Ascending aorta (tissue), 2 donors: ENCODE results near the gene PDIA6. TPM values are rescaled to one million over a fixed set of nuclear protein-coding genes. Genes with fewer than 3 reads are reported as not detected.
A peak's percentile ranks its signal among the peaks of the same experiment; 100 is the strongest.

Experiments
- DNase-seq, 2 donors: peaks; one replicate each; pipeline ENCODE4 v3.0.0-alpha.2; 2019; ENCODE audit warnings: low spot score in 2 of 2
- H3K27ac ChIP-seq, 2 donors: fragments of 200-600 bp; sonication (generic); one replicate each; pipeline ENCODE4 v1.5.1; 2016 to 2017; ENCODE audit warnings: mild to moderate bottlenecking in 1 of 2
- H3K27me3 ChIP-seq: fragments of 200-600 bp; sonication (generic); one replicate; pipeline ENCODE4 v1.5.1; 2017
- H3K36me3 ChIP-seq, 2 donors: fragments of 200-600 bp; sonication (generic); one replicate each; pipeline ENCODE4 v1.5.1; 2016
- H3K4me1 ChIP-seq, 2 donors: fragments of 200-600 bp; sonication (generic); one replicate each; pipeline ENCODE4 v1.5.1; 2016 to 2017; ENCODE audit warnings: mild to moderate bottlenecking in 1 of 2
- H3K4me3 ChIP-seq, 2 donors: fragments of 200-600 bp; sonication (generic); one replicate each; pipeline ENCODE4 v1.5.1; 2016 to 2017; ENCODE audit warnings: mild to moderate bottlenecking in 1 of 2
- H3K9me3 ChIP-seq, 2 donors: fragments of 200-600 bp; sonication (generic); one replicate each; pipeline ENCODE4 v1.5.1; 2016
- CTCF ChIP-seq, 3 experiments: fragments of 200-600 bp in 2 of 3; fragments of 450-650 bp in 1 of 3; sonication (generic) in 2 of 3; IDR thresholded peaks; one replicate each; pipeline ENCODE4 v1.5.1; 2016 to 2019; ENCODE audit warnings: antibody characterized with exemption in 3 of 3, mild to moderate bottlenecking in 1 of 3, moderate library complexity in 1 of 3
- intact Hi-C: fragments of 100-400 bp; cut with DNase I; formaldehyde crosslinking; loops from one replicate; pipeline ENCODE4 v1.15.1; 2023
- total RNA-seq: library from RNA; depleted of rRNA; stranded (reverse); fragments of >200 nt; gene quantifications from one replicate; pipeline ENCODE4 v1.1.0, GENCODE V29; 2016

Gene PDIA6
- total RNA-seq, 1 donor from 2014 or later, result 56.4 TPM

- H3K27me3 ChIP-seq, result no peaks in the 10 kb centered on the region
- H3K4me1 ChIP-seq, result no peaks in the 10 kb centered on the region
- no peaks in the 10 kb centered on the region for H3K9me3 ChIP-seq
- no peak for DNase-seq
- peak in 1 of 3 experiments; percentile 10 for TF ChIP-seq CTCF (IDR thresholded peaks at IDR 0.05)
- H3K27ac ChIP-seq, result no peak overlapping the region
- intact Hi-C loops, result no loop called here
- H3K36me3 ChIP-seq, result peaks cover 81 to 97% of the 10 kb centered on the region in 2 donors
- H3K4me3 ChIP-seq, result no peak overlapping the region
Measured at GRCh38 chr2:10787176-10787968, 25.2 kb downstream of the PDIA6 start.

GRCh38 chr2:10786240-10786982 lies 26.2 kb downstream of the PDIA6 start:
- H3K36me3 ChIP-seq, result peaks cover 76 to 97% of the 10 kb centered on the region in 2 donors

GRCh38 chr2:10785260-10785659 lies 27.3 kb downstream of the PDIA6 start:
- Histone ChIP-seq H3K9me3 (no peaks in the 10 kb centered on the region), H3K36me3 (peaks cover 76 to 97% of the 10 kb centered on the region in 2 donors), H3K27ac (no peak overlapping the region), H3K4me3 (no peak overlapping the region), H3K4me1 (no peaks in the 10 kb centered on the region), H3K27me3 (no peaks in the 10 kb centered on the region)
- intact Hi-C loops, result no loop called here
- DNase-seq, result no peak
- no peak for TF ChIP-seq CTCF (IDR thresholded peaks at IDR 0.05)

More at GRCh38 chr2:10786240-10786982, 26.2 kb downstream of the PDIA6 start:
- intact Hi-C loops, result no loop called here
- TF ChIP-seq CTCF (IDR thresholded peaks at IDR 0.05), result no peak
- no peak overlapping the region for H3K27ac ChIP-seq
- DNase-seq, result no peak
- no peaks in the 10 kb centered on the region for H3K27me3 ChIP-seq
- no peaks in the 10 kb centered on the region for H3K9me3 ChIP-seq
- H3K4me1 ChIP-seq, result no peaks in the 10 kb centered on the region
- H3K4me3 ChIP-seq, result no peak overlapping the region

- Histone ChIP-seq H3K27me3 (no peaks in the 10 kb centered on the region), H3K4me3 (no peak overlapping the region), H3K9me3 (no peaks in the 10 kb centered on the region), H3K27ac (no peak overlapping the region), H3K36me3 (peaks cover 76 to 98% of the 10 kb centered on the region in 2 donors), H3K4me1 (no peaks in the 10 kb centered on the region)
- no peak for TF ChIP-seq CTCF (IDR thresholded peaks at IDR 0.05)
- no peak for DNase-seq
- intact Hi-C loops, result no loop called here
Measured at GRCh38 chr2:10784719-10785118, 27.9 kb downstream of the PDIA6 start.

- no peaks in the 10 kb centered on the region for H3K4me1 ChIP-seq
- no peaks in the 10 kb centered on the region for H3K9me3 ChIP-seq
- no peak for TF ChIP-seq CTCF (IDR thresholded peaks at IDR 0.05)
- H3K4me3 ChIP-seq, result no peak overlapping the region
- no peak overlapping the region for H3K27ac ChIP-seq
- no peak for DNase-seq
- peaks cover 69 to 89% of the 10 kb centered on the region in 2 donors for H3K36me3 ChIP-seq
- H3K27me3 ChIP-seq, result no peaks in the 10 kb centered on the region
- intact Hi-C loops, result no loop called here
Measured at GRCh38 chr2:10783421-10783820, 29.2 kb downstream of the PDIA6 start.
